IMR-90 (cell line): Measurements from ENCODE around the gene PSME4. TPM values are rescaled to one million over a fixed set of nuclear protein-coding genes. Genes with fewer than 3 reads are reported as not detected.

Experiments used
- ATAC-seq: fragments of 200-7000 bp; cut with Tn5 transposase; 2 replicates; pipeline ENCODE4 v1.9.1; 2020; ENCODE audit warnings: low read depth, mild to moderate bottlenecking, moderate library complexity
- BruUV-seq: library from RNA; stranded (reverse); fragments of 400-500 nt; replicated peaks from 2 replicates; lab custom pipeline; 2021; lab: Mats Ljungman, UMichigan
- CTCF ChIA-PET: fragments of 300-600 bp; formaldehyde crosslinking; extraction: SDS; loops from one replicate; lab custom pipeline; 2021; ENCODE audit warnings: antibody characterized with exemption; lab: Yijun Ruan, JAX
- POLR2A ChIA-PET: fragments of 300-600 bp; sonication (Branson Sonifier 250); formaldehyde crosslinking; loops from one replicate; lab custom pipeline; 2022; ENCODE audit warnings: antibody characterized with exemption; ENCODE audit not compliant: unreplicated experiment; lab: Charles Lee
- DNase-seq: peaks from one replicate; pipeline ENCODE4 v3.0.0; 2013
- H2AFZ ChIP-seq: replicated peaks from 2 replicates; pipeline ENCODE3; 2013; ENCODE audit warnings: low read length, mild to moderate bottlenecking; ENCODE audit not compliant: poor library complexity
- H2AK5ac ChIP-seq: 2 replicates; pipeline ENCODE4 v1.6.1; 2013; ENCODE audit warnings: low read depth, low read length, inconsistent platforms
- H2AK9ac ChIP-seq: replicated peaks from 2 replicates; pipeline ENCODE3; 2013; ENCODE audit warnings: mild to moderate bottlenecking, low read depth, low read length, moderate library complexity; ENCODE audit not compliant: poor library complexity
- H2BK120ac ChIP-seq: 2 replicates; pipeline ENCODE4 v1.6.1; 2013; ENCODE audit warnings: low read depth, low read length, inconsistent platforms
- H2BK15ac ChIP-seq: 3 replicates; pipeline ENCODE4 v1.6.1; 2013; ENCODE audit warnings: low read depth, low read length, inconsistent platforms
- H2BK20ac ChIP-seq: 2 replicates; pipeline ENCODE4 v1.6.1; 2013; ENCODE audit warnings: low read depth, mild to moderate bottlenecking, inconsistent platforms, low read length, moderate library complexity
- H2BK5ac ChIP-seq: 2 replicates; pipeline ENCODE4 v1.6.1; 2013; ENCODE audit warnings: mild to moderate bottlenecking, low read depth, low read length, inconsistent platforms; ENCODE audit not compliant: poor library complexity, severe bottlenecking
- H3K14ac ChIP-seq: replicated peaks from 2 replicates; pipeline ENCODE4 v1.6.1; 2013; ENCODE audit warnings: low read depth, low read length, inconsistent platforms
- H3K18ac ChIP-seq: 2 replicates; pipeline ENCODE4 v1.6.1; 2013; ENCODE audit warnings: low read depth, low read length, control low read depth
- H3K23ac ChIP-seq: 2 replicates; pipeline ENCODE4 v1.6.1; 2013; ENCODE audit warnings: low read depth, low read length, inconsistent platforms
- H3K27ac ChIP-seq: 2 replicates; pipeline ENCODE4 v1.5.1; 2013; ENCODE audit warnings: mild to moderate bottlenecking, control low read depth, low read length; ENCODE audit not compliant: insufficient read depth
- H3K27me3 ChIP-seq: 2 replicates; pipeline ENCODE4 v1.6.1; 2013; ENCODE audit warnings: low read length; ENCODE audit not compliant: control insufficient read depth, insufficient read depth
- H3K36me3 ChIP-seq: 2 replicates; pipeline ENCODE4 v1.6.1; 2013; ENCODE audit warnings: low read length, mixed read lengths; ENCODE audit not compliant: control insufficient read depth, insufficient read depth
- H3K4ac ChIP-seq: 2 replicates; pipeline ENCODE4 v1.6.1; 2013; ENCODE audit warnings: low read depth, low read length, inconsistent platforms
- H3K4me1 ChIP-seq: 2 replicates; pipeline ENCODE4 v1.6.1; 2013; ENCODE audit warnings: low read length, mixed read lengths; ENCODE audit not compliant: control insufficient read depth, insufficient read depth
- H3K4me2 ChIP-seq: 2 replicates; pipeline ENCODE4 v1.6.1; 2013; ENCODE audit warnings: low read depth, mild to moderate bottlenecking, control low read depth, low read length, moderate library complexity
- H3K4me3 ChIP-seq: 2 replicates; pipeline ENCODE4 v1.5.1; 2013; ENCODE audit warnings: low read depth, mild to moderate bottlenecking, control low read depth, low read length, moderate library complexity; ENCODE audit not compliant: insufficient read depth
- H3K56ac ChIP-seq: 2 replicates; pipeline ENCODE4 v1.6.1; 2013; ENCODE audit warnings: low read length, inconsistent platforms; ENCODE audit not compliant: insufficient read depth; ENCODE audit errors: extremely low read depth
- H3K79me1 ChIP-seq, 2 experiments: 2 replicates each; pipeline ENCODE4 v1.6.1; 2013; ENCODE audit warnings: low read length in 2 of 2, inconsistent platforms in 1 of 2, low read depth in 1 of 2
- H3K9ac ChIP-seq: 2 replicates; pipeline ENCODE4 v1.6.1; 2013; ENCODE audit warnings: low read depth, low read length, control low read depth
- H3K9me1 ChIP-seq: 2 replicates; pipeline ENCODE4 v1.6.1; 2013; ENCODE audit warnings: low read length, inconsistent platforms; ENCODE audit not compliant: insufficient read depth
- H3K9me3 ChIP-seq: 2 replicates; pipeline ENCODE4 v1.6.1; 2013; ENCODE audit warnings: low read length; ENCODE audit not compliant: control insufficient read depth, insufficient read depth
- H4K20me1 ChIP-seq: 2 replicates; pipeline ENCODE4 v1.6.1; 2013; ENCODE audit warnings: low read length, inconsistent platforms; ENCODE audit not compliant: insufficient read depth
- H4K5ac ChIP-seq: 2 replicates; pipeline ENCODE4 v1.6.1; 2013; ENCODE audit warnings: mild to moderate bottlenecking, low read depth, low read length, control low read depth
- H4K8ac ChIP-seq, 2 experiments: 2 replicates each; pipeline ENCODE4 v1.6.1; 2013; ENCODE audit warnings: low read depth in 2 of 2, low read length in 2 of 2, control low read depth in 1 of 2, inconsistent platforms in 1 of 2
- H4K91ac ChIP-seq: 2 replicates; pipeline ENCODE4 v1.6.1; 2013; ENCODE audit warnings: low read depth, low read length, inconsistent platforms; ENCODE audit not compliant: insufficient read depth
- CEBPB ChIP-seq: IDR thresholded peaks from 2 replicates; pipeline ENCODE4 v1.6.1; 2012; ENCODE audit warnings: low read depth, low read length, improper control_type of control experiment
- CHD1 ChIP-seq: IDR thresholded peaks from 2 replicates; pipeline ENCODE4 v1.6.1; 2012; ENCODE audit warnings: low read depth, low read length, improper control_type of control experiment
- FOS ChIP-seq: fragments of 150-350 bp; IDR thresholded peaks from 2 replicates; pipeline ENCODE4 v1.6.1; 2016; ENCODE audit warnings: low read depth, low read length
- MAFK ChIP-seq: IDR thresholded peaks from 2 replicates; pipeline ENCODE4 v1.6.1; 2012; ENCODE audit warnings: low read depth, low read length, improper control_type of control experiment
- MAZ ChIP-seq: IDR thresholded peaks from 2 replicates; pipeline ENCODE4 v1.6.1; 2012; ENCODE audit warnings: low read depth, mild to moderate bottlenecking, low read length, improper control_type of control experiment, moderate library complexity, borderline replicate concordance
- NFE2L2 ChIP-seq: fragments of 150-350 bp; IDR thresholded peaks from 2 replicates; pipeline ENCODE4 v1.6.1; 2016; ENCODE audit warnings: low read depth, mild to moderate bottlenecking, low read length
- SMC3 ChIP-seq: fragments of 150-350 bp; IDR thresholded peaks from 2 replicates; pipeline ENCODE4 v1.6.1; 2016; ENCODE audit warnings: low read depth, mild to moderate bottlenecking, antibody characterized with exemption, low read length, moderate library complexity
- WGBS, 2 experiments: methylation state at CpG; one replicate each; pipeline versions ENCODE4 v1.1.5 to v1.1.7; 2013; ENCODE audit warnings: missing lambda C conversion rate in 2 of 2; ENCODE audit not compliant: insufficient read length in 1 of 2; ENCODE audit errors: extremely low coverage in 2 of 2; 5-methylcytosine and 5-hydroxymethylcytosine counted together
- dilution Hi-C: fragments of 300-500 bp; cut with HindIII; formaldehyde crosslinking; loops from one replicate; pipeline ENCODE4 v1.14.3; 2018; ENCODE audit warnings: low sequenced_read_pairs; ENCODE audit not compliant: unreplicated experiment
- in situ Hi-C: fragments of 300-500 bp; cut with MboI; formaldehyde crosslinking; loops from 3 replicates; pipeline ENCODE4 v1.14.3; 2019; ENCODE audit warnings: low sequenced_read_pairs, inconsistent platforms, mixed read lengths
- intact Hi-C: fragments of 100-400 bp; cut with micrococcal nuclease; formaldehyde crosslinking; loops from 2 replicates; pipeline ENCODE4 v1.10.0; 2022
- polyA plus RNA-seq, 3 experiments: library from polyadenylated mRNA; depleted of rRNA; stranded (reverse); fragments of >200 nt; gene quantifications; 2 replicates each; pipeline ENCODE4 v1.2.3, GENCODE V29; 2012; ENCODE audit warnings: low replicate concordance in 1 of 3
- total RNA-seq: library from RNA; depleted of rRNA; stranded (reverse); fragments of >200 nt; gene quantifications from 2 replicates; pipeline ENCODE4 v1.2.3, GENCODE V29; 2012
- TF ChIP-seq, protein P1 (sequence below): fragments of 150-350 bp; IDR thresholded peaks from 2 replicates; pipeline ENCODE4 v1.6.1; 2017; ENCODE audit warnings: mild to moderate bottlenecking, antibody characterized with exemption, low read length, low read depth

The PSME4 gene
- total and polyA plus RNA-seq, 2 of the 4 experiments (the other 2 are of a cell fraction): 28.2 to 61.3 TPM

GRCh38 chr2:53852532-53852931, 118.3 kb downstream of the PSME4 start:
- dilution Hi-C loops: no loop called here
- TF ChIP-seq CEBPB: no peak
- no peak for TF ChIP-seq CHD1
- peak; percentile 84 for TF ChIP-seq MAFK
- TF ChIP-seq SMC3: no peak
- no peak for TF ChIP-seq MAZ
- no peak for TF ChIP-seq FOS
- TF ChIP-seq, protein P1, sequence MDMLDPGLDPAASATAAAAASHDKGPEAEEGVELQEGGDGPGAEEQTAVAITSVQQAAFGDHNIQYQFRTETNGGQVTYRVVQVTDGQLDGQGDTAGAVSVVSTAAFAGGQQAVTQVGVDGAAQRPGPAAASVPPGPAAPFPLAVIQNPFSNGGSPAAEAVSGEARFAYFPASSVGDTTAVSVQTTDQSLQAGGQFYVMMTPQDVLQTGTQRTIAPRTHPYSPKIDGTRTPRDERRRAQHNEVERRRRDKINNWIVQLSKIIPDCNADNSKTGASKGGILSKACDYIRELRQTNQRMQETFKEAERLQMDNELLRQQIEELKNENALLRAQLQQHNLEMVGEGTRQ: no peak
- TF ChIP-seq NFE2L2: no peak

More at GRCh38 chr2:53852532-53852931, 118.3 kb downstream of the PSME4 start:
- H3K4me3 ChIP-seq: no peak overlapping the region
- 90% methylated on average over 2 of the region's 4 CpGs; no CpG with 5 or more reads in 1 of the 2 experiments for WGBS, 2 experiments
- no peak overlapping the region for H2BK15ac ChIP-seq
- H3K18ac ChIP-seq: no peak overlapping the region
- no peak overlapping the region for H3K23ac ChIP-seq
- H4K8ac ChIP-seq: no peak overlapping the region
- no peak overlapping the region for H4K5ac ChIP-seq
- H2BK120ac ChIP-seq: no peak overlapping the region
- POLR2A ChIA-PET: no interaction called here
- no peak for DNase-seq
- no peaks in the 10 kb centered on the region for H3K27me3 ChIP-seq
- no peak overlapping the region for H2BK20ac ChIP-seq
- H3K4me2 ChIP-seq: no peak overlapping the region
- no peaks in the 10 kb centered on the region for H3K9me3 ChIP-seq
- no peak overlapping the region for H3K9ac ChIP-seq
- no peak overlapping the region for H4K91ac ChIP-seq
- no peak overlapping the region for H2BK5ac ChIP-seq
- no peak overlapping the region for H2AK9ac ChIP-seq
- intact Hi-C loops (no loop called here), in situ Hi-C loops (no loop called here)
- H4K20me1 ChIP-seq: no peaks in the 10 kb centered on the region
- CTCF ChIA-PET: no interaction called here
- H3K4ac ChIP-seq: no peak overlapping the region
- no peak overlapping the region for H3K27ac ChIP-seq
- H3K79me1 ChIP-seq: peaks cover 10 to 11% of the 10 kb centered on the region in 2 experiments
- peaks cover 13% of the 10 kb centered on the region; the same call in 1 of the 2 replicates for H3K9me1 ChIP-seq
- H3K14ac ChIP-seq: no peak overlapping the region
- no peak overlapping the region for H2AFZ ChIP-seq
- no peak overlapping the region for H2AK5ac ChIP-seq
- H3K4me1 ChIP-seq: 0 out of 2 replicates have a peak, but pooled peaks cover 2% of the 10 kb centered on the region
- H3K56ac ChIP-seq: no peak overlapping the region
- no peak for ATAC-seq
- no TSS peak for BruUV-seq
- H3K36me3 ChIP-seq: peaks cover 9% of the 10 kb centered on the region
